ENCODE results near the gene TNFRSF1B.

GRCh38 chr1:12244078-12244477 is 77.3 kb downstream of the TNFRSF1B start:
- TF ChIP-seq CTCF (IDR thresholded peaks at IDR 0.05) (peak in 1 of 4 experiments; percentile 15), POLR2A (IDR thresholded peaks at IDR 0.05) (no peak)

All from gastroesophageal sphincter (tissue), 3 donors.